Glutamatergic neuron (in vitro differentiated cells): ENCODE measurements around the gene HTR2C. TPM values are rescaled to one million over a fixed set of nuclear protein-coding genes. Genes with fewer than 3 reads are reported as not detected.
"Not testable (repeated sequence)": the region's sequence is repeated elsewhere in the genome, so short reads cannot be mapped to it uniquely, and the experiment has no call there.

Experiments
- DNase-seq: peaks from one replicate; pipeline ENCODE4 v3.0.0; 2022
- H3K27ac Mint-ChIP-seq: one replicate; pipeline ENCODE4 v1.8.0; 2020; ENCODE audit warnings: mild to moderate bottlenecking, mixed read lengths, inconsistent platforms; ENCODE audit not compliant: unreplicated experiment
- H3K27me3 Mint-ChIP-seq: one replicate; pipeline ENCODE4 v1.8.0; 2020; ENCODE audit warnings: mild to moderate bottlenecking, moderate library complexity, mixed read lengths, inconsistent platforms; ENCODE audit not compliant: unreplicated experiment
- H3K36me3 Mint-ChIP-seq: one replicate; pipeline ENCODE4 v1.8.0; 2020; ENCODE audit warnings: mild to moderate bottlenecking, mixed read lengths, inconsistent platforms; ENCODE audit not compliant: unreplicated experiment
- H3K4me1 Mint-ChIP-seq: one replicate; pipeline ENCODE4 v1.8.0; 2020; ENCODE audit warnings: mild to moderate bottlenecking, low read depth, mixed read lengths, inconsistent platforms; ENCODE audit not compliant: unreplicated experiment
- H3K4me3 Mint-ChIP-seq: one replicate; pipeline ENCODE4 v1.8.0; 2020; ENCODE audit warnings: mild to moderate bottlenecking, mixed read lengths, inconsistent platforms; ENCODE audit not compliant: unreplicated experiment
- H3K9me3 Mint-ChIP-seq: one replicate; pipeline ENCODE4 v1.8.0; 2020; ENCODE audit warnings: mild to moderate bottlenecking, moderate library complexity, mixed read lengths, inconsistent platforms; ENCODE audit not compliant: unreplicated experiment
- microRNA-seq: library from miRNA; unstranded; fragments of <30 nt; microRNA quantifications from one replicate; pipeline ENCODE4, GENCODE V29; 2020; ENCODE audit not compliant: unreplicated experiment
- total RNA-seq: library from RNA; stranded (reverse); fragmentation: NEBNext Ultra II Directional; extraction: Animal tissue kit (Norgen Biotek cat#: 25700); gene quantifications from one replicate; pipeline ENCODE4 v1.2.1, GENCODE V29; 2021; ENCODE audit not compliant: unreplicated experiment
- TF ChIP-seq, protein P1 (sequence below): fragments of 200-600 bp; sonication (generic); IDR thresholded peaks from one replicate; pipeline ENCODE4 v1.5.0; 2021; ENCODE audit not compliant: partially characterized antibody, unreplicated experiment

The HTR2C gene
- total RNA-seq, 1 donor from 2014 or later: not detected

- Mint-ChIP-seq H3K4me3 (no peak overlapping the region), H3K4me1 (no peaks in the 10 kb centered on the region), H3K27ac (no peak overlapping the region), H3K9me3 (no peaks in the 10 kb centered on the region), H3K36me3 (no peaks in the 10 kb centered on the region), H3K27me3 (peaks cover 3% of the 10 kb centered on the region)
- TF ChIP-seq, protein P1, sequence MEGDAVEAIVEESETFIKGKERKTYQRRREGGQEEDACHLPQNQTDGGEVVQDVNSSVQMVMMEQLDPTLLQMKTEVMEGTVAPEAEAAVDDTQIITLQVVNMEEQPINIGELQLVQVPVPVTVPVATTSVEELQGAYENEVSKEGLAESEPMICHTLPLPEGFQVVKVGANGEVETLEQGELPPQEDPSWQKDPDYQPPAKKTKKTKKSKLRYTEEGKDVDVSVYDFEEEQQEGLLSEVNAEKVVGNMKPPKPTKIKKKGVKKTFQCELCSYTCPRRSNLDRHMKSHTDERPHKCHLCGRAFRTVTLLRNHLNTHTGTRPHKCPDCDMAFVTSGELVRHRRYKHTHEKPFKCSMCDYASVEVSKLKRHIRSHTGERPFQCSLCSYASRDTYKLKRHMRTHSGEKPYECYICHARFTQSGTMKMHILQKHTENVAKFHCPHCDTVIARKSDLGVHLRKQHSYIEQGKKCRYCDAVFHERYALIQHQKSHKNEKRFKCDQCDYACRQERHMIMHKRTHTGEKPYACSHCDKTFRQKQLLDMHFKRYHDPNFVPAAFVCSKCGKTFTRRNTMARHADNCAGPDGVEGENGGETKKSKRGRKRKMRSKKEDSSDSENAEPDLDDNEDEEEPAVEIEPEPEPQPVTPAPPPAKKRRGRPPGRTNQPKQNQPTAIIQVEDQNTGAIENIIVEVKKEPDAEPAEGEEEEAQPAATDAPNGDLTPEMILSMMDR: no peak
- no peak for DNase-seq
Observed at GRCh38 chrX:114924856-114925255, 341.0 kb downstream of the HTR2C start.

DNA sequence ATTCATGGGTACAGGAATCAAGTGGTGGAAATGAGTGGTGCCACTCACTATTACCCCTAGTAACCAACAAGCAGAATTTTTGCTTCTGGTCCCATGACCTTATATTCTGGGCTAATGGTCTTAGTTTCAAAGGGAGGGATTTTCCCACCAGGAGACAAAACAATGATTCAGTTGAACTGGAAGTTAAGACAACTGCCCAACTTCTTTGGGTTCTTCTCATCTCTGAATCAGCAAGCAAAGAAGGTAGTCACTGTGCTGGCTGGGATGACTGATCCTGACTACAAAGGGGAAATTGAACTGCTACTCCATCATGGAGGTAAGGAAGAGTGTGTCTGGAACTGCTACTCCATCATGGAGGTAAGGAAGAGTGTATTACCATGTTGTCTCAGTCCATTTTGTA, 346.3 kb downstream of the HTR2C start:
- no peaks in the 10 kb centered on the region for H3K4me1 Mint-ChIP-seq
- no peak for DNase-seq
- H3K36me3 Mint-ChIP-seq: no peaks in the 10 kb centered on the region
- no peaks in the 10 kb centered on the region for H3K9me3 Mint-ChIP-seq
- TF ChIP-seq, protein P1: no peak
- no peak overlapping the region for H3K4me3 Mint-ChIP-seq
- H3K27ac Mint-ChIP-seq: no peak overlapping the region
- peaks cover 1% of the 10 kb centered on the region for H3K27me3 Mint-ChIP-seq

DNA sequence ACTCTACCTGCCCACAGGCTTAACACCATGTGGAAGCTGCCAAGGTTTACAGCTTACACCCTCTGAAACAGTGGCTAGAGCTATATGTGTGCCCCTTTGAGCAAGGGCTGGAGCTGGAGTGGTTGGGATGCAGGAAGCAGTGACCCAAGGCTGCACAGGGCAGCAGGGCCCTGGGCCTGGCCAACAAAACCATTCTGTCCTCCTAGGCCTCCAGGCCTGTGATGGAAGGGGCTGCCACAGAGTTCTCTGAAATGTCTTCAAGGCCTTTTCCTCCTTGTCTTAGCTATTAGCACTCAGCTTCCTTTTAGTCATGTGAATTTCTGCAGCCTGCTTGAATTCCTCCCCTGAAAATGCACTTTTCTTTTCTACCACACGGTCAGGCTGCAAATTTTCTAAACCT, 348.7 kb downstream of the HTR2C start:
- H3K27me3 Mint-ChIP-seq: no peaks in the 10 kb centered on the region
- TF ChIP-seq, protein P1: no peak
- no peaks in the 10 kb centered on the region for H3K36me3 Mint-ChIP-seq
- no peak for DNase-seq
- no peak overlapping the region for H3K4me3 Mint-ChIP-seq
- no peak overlapping the region for H3K27ac Mint-ChIP-seq
- H3K9me3 Mint-ChIP-seq: no peaks in the 10 kb centered on the region
- no peaks in the 10 kb centered on the region for H3K4me1 Mint-ChIP-seq

DNA sequence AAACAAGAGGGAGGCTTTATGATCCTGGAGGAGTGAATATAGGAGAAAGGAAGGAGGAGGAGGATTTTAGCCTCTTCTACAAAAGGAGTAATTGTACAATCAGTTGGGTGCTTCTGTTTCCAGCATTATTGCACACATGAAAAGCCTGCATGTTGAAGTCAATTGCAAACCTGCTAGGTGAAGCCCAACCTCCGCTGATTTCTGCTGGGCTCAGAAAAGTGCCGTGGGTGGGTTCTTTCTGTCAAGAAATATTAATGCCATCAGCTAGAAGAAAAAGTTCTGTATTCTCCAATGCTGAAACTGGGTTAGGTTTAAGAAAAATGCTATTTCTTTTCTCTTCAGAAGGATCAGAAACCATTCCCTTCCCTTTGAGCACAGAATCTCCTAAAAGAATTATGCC, 349.4 kb downstream of the HTR2C start:
- not testable (repeated sequence) for H3K9me3 Mint-ChIP-seq, H3K27me3 Mint-ChIP-seq

GRCh38 chrX:114937090-114937489, 353.2 kb downstream of the HTR2C start:
- H3K36me3 Mint-ChIP-seq, H3K27me3 Mint-ChIP-seq, H3K4me1 Mint-ChIP-seq, H3K27ac Mint-ChIP-seq, H3K4me3 Mint-ChIP-seq, DNase-seq, H3K9me3 Mint-ChIP-seq: not testable (repeated sequence)

More for the DNA sequence above, 349.4 kb downstream of the HTR2C start:
- DNase-seq, H3K27ac Mint-ChIP-seq, H3K4me1 Mint-ChIP-seq, H3K36me3 Mint-ChIP-seq, H3K4me3 Mint-ChIP-seq: not testable (repeated sequence)

DNA sequence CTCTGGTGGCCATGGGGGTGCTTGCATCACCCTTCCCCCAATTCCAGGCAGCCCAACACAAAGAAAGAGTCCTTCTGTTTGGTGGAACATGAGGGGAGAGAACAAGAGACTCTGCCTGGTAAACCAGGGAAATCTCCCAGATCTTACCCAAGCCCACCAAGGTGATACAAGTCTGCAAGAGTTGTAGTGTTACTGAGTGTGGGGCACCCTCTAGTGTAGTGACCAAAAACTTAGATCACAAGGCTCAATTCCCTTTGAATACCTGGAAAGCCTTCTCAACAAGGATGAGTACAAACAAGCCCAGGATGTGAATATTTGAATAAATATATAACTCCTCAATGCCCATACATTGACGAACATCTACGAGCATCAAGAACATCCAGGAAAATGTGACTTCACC, 368.8 kb downstream of the HTR2C start:
- TF ChIP-seq, protein P1: no peak
- Mint-ChIP-seq H3K36me3 (no peaks in the 10 kb centered on the region), H3K9me3 (no peaks in the 10 kb centered on the region), H3K4me1 (no peaks in the 10 kb centered on the region), H3K4me3 (no peak overlapping the region), H3K27me3 (peaks cover 2% of the 10 kb centered on the region), H3K27ac (no peak overlapping the region)
- no peak for DNase-seq

Small RNA genes lying within 50 kb of the gene (microRNA-seq; reads per million reads assigned to microRNA genes)
- gene MIR1264: 4.1 reads per million, percentile 28 among the genes with 10 or more reads in this experiment
- gene MIR1298: 17.5 reads per million, percentile 57 among the genes with 10 or more reads in this experiment
- gene MIR1911: 79.0 reads per million, percentile 71 among the genes with 10 or more reads in this experiment
- gene MIR1912: 118 reads per million, percentile 75 among the genes with 10 or more reads in this experiment
- gene MIR448: 11.3 reads per million, percentile 51 among the genes with 10 or more reads in this experiment
- gene MIR764: 0.41 reads per million
